ENCODE data around the gene CD46.

GRCh38 chr1:207745839-207746767 is 5.8 kb upstream of the CD46 start:
- TF ChIP-seq CTCF (IDR thresholded peaks at IDR 0.05 in 2 of 3, conservative IDR thresholded peaks at IDR 0.05 in 1 of 3; ENCODE audit: borderline replicate concordance in 1 of 3, insufficient read depth in 1 of 3, low read depth in 2 of 3, low read length in 2 of 3) (no peak), EZH2phosphoT487 (IDR thresholded peaks at IDR 0.05; ENCODE audit: borderline replicate concordance) (no peak), CEBPB (IDR thresholded peaks at IDR 0.05; ENCODE audit: low read depth) (no peak), EZH2 (IDR thresholded peaks at IDR 0.05) (no peak), ELF1 (IDR thresholded peaks at IDR 0.05; ENCODE audit: borderline replicate concordance, low read depth) (no peak)

Data from HCT116 (cell line).